Hypothalamus (tissue), 51 donors: ENCODE results near the gene LTBP1.
A peak's percentile ranks its signal among the peaks of the same experiment; 100 is the strongest.

Source experiments
- DNase-seq, 51 donors: peaks; one replicate each; lab custom pipeline; 2025; lab: John Stamatoyannopoulos, UW

The LTBP1 gene

GRCh38 chr2:33241581-33241980 is 294.8 kb downstream of the LTBP1 start:
- no peak for DNase-seq

- no peak for DNase-seq
Measured at GRCh38 chr2:33242845-33243244, 296.1 kb downstream of the LTBP1 start.

- DNase-seq, result peak in 1 of 51 donors; percentile 2
Measured at GRCh38 chr2:33246432-33246831, 299.7 kb downstream of the LTBP1 start.

GRCh38 chr2:33247365-33247764 is 300.6 kb downstream of the LTBP1 start:
- DNase-seq, result no peak

DNA sequence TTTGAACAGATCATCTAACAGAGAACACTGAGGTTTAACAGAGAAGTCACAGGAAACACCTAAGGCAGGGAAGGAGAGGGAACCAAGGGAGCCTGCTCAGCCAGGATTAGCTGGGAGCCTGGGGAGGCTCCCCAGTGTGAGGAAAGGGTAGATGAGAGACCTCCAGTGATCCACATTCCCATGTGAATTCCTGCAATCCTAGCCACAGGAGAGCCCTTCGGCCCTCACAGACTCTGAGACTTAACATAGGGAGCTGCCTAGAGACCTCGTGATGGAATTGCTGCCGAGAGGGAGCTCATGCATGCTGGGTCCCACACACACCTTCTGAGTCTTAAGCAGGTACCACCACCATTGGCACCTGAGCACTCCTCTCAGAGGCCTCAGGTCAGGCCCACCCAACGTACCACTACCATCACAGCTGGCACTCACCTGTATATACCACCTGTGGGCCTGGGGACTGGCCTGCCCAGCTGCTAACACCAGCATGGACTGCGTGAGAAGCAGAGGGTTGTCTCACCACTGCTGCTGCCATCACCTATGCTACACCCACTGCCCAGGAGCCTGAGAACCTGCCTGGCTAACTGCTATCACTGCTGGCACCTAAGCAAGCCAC is 303.8 kb downstream of the LTBP1 start:
- DNase-seq, result no peak

DNA sequence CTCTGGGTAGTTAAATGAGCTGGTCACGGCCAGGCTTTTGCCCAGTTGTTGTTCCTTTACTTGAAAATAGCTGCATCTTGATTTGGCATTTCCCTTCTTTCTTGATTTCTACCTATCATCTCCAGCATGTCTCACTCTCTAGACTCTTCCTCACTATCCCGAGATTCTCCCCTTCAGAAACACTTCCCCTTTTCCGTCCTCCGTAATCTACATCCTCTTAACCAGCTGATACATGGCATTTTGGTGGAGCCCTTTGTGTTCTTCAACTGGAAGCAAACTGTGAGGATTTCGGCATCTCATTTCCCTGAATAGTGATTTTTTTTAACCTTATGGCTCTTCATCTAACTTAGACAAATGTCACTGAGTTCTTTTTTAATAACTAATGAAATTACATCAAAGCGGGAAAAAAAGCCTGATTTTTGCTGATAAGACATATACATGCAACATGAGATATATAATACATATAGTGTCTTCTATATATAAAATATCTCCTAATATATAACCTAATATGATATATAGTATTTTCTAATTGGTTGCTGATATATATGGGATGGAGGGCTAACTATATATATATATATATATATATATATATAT is 309.5 kb downstream of the LTBP1 start:
- no peak for DNase-seq

- DNase-seq, result no peak
Measured at GRCh38 chr2:33258387-33258786, 311.6 kb downstream of the LTBP1 start.

GRCh38 chr2:33262097-33262496 is 315.3 kb downstream of the LTBP1 start:
- no peak for DNase-seq

DNA sequence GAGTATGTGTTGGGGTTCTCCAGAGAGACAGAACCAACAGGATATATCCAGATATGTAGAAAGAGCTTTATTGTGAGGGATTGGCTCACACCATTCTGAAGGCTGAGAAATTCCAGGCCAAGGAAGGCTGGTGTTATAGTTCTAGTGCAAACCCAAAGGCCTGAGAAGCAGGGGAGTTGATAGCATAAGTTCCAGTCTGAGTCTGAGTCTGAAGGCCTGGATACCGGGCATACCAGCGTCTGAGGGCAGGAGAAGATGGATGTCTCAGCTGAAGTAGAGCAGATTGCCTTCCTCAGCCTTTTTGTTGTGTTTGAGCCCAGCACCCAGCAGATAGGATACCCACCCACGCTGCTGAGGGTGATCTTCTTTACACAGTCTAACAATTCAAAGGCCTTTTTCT is 318.0 kb downstream of the LTBP1 start:
- DNase-seq, result no peak

DNA sequence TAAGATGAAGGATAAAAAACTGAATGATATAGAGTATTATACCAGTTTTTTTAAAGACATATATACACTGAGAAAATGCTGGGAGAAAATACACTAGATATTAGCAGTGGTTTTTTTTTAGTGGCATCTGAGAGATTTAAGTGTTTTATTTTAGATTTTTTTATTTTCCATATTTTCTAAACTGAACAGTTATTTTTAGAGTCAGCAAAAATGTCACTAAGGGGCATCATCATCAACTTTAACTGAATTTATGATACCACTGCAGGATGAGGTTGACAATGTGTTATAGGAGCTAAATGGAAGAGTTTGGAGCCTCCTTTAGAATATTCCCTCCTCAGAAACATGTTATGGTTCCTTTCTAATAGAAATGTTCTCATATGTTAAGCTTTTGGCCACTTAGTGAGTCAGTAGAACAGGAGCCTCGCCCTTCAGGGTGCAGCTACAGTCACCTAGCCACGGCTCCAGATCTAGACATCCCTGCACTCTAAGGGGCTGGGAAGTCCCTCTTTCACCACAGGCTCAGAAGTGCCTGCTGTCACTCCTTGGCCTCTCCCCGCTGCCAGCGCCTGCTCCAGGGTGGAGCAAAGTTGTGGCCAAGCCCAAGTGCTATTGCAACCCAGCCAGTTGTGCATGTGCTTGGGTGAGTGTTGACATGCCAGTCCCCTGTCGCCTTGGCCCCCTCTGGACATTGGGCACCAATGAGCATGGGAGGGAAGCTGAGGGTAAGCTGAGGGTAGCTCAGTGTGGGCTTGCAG is 319.0 kb downstream of the LTBP1 start:
- no peak for DNase-seq

DNA sequence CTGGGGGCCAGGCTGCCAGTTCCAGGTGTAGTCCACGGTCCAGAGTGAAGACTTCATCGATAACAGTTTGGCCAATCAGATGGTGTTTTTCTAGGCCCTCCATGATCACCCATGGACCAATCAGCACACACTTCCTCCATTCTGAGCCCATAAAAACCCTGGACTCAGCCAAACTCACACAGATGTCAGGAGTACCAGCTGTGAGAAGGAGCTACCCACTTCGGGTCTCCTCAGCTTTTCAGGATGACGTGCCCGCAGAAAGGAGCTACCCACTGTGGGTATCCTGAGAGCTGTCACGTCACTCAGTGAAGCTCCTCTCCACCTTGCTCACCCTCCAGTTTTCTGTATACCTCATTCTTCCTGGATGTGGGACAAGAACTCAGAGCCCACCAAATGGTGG is 319.7 kb downstream of the LTBP1 start:
- DNase-seq, result no peak

DNA sequence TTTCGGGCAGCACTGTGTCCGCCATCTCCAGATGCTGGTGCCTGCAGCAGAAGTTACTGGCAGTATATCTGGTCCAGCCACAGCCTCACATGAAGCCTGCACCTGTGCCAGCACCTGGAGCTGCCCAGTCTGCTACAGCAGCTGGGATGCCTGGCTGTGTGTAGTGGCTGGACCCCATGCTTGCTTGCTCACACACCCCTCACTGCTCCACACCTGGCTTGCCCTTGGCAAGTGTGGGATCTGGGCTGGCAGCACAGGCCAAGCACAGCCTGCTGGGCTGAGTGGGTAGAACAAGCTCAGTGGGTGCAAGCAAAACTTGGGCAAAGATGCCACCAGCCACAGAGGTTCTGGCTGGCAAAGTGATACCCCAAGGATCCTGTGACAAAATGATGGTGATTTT is 320.3 kb downstream of the LTBP1 start:
- no peak for DNase-seq

DNA sequence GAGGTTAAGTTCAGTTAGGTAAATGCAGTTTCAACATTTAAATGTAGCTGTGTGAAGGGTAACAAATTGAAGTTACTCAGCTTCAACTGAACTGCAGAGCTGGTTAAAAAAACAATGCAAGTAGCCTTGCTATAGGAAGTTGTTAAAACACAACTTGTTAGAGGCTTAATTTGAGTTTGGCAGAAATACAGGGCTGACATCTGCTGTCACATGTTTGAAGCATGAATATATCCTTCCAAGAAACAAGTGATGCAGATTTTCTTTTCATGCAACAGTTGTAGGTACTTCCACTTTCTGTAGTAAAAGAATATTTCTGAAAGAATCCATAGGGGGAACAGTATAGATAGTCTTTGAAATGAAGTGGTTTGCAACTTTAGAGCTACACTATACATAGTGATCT is 321.0 kb downstream of the LTBP1 start:
- no peak for DNase-seq

DNA sequence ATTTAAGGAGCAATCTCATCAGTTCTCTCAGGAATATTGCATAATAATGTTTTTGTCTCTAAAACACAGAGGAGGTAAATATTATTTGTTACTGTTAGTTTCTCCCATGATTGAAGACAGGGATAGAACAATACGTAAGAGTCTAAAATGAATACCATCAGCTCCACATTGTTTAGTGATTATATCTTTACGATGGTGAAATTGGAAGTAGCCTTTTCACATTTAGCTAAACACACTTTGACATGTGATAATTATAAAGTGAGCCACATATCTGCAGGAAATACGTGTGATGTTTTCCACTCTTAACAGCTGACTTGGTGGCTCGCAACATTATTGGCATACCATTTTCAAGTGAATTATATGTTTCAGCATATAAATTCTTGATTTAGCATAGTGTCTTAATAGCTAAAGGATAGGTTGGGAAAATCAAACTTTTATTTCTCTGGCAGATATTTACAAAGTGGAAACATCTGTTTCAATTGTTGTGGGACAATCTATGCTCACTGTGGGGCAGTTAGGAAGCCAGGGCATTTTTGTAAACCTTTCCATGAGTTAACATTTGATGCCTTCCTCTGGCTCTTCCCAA is 321.6 kb downstream of the LTBP1 start:
- no peak for DNase-seq

DNA sequence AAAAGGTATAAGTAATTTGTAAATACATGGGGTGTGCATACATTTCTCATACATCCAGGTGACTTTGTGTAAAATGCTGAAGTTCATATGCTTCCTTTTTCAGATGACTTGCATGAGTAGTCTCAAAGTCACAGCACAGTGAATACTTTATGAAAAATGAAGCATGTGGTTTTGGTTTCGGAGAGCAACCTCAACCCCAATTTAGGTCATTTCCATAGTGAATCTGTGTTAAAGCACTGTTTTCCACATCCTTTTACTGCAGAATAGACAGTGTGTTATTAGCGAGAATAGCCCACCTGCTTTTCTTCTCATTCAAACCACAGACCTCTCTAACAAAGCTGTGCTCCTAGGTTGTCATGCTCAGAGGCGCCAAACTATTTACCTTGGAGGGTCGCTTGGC is 325.2 kb downstream of the LTBP1 start:
- DNase-seq, result no peak

DNA sequence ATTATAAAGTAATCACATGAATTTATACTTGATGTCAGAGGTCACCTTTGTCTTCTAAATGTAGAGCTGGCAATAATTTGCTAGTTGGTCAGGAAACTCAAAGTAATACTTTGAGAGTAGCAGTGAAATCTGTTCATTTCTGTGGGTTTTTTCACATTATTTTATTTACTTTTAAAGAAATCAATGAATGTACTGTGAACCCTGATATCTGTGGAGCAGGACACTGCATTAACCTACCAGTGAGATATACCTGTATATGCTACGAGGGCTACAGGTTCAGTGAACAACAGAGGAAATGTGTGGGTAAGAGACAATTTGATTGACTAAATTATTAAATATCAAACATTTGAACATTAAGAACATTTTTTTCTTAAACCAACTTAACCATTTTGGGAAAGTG is 326.7 kb downstream of the LTBP1 start:
- no peak for DNase-seq

GRCh38 chr2:33274524-33274923 is 327.8 kb downstream of the LTBP1 start:
- no peak for DNase-seq

DNA sequence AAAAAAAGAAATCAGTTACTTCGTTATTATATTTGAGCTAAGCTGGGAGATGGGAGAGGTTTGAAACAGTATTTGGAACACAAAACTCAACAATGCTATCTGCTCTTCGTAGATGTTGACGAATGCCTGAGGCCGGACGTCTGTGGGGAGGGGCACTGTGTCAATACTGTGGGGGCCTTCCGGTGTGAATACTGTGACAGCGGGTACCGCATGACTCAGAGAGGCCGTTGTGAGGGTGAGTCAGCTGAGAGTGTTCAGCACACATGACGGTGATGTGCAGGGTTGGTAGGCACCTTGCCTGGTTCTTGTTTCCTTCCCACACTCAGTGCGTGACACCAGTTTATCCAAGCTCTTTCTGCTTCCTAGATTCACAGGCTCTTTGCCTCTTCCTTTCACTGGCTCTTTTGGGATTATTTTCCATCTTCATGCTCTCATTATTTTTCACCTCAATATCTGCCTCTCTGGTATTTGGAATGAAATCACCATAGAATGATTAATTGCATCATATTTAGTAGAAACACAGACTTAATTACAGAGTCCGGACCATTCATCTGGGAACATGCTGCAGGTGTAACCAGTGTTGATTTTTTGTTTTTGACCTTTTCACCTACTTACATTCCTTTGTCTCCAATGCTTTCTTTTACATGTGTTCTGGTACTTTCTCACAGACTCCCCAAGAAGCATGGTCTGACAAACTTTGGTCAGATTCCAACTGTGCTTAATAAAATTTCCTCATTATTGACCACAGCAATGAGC is 329.1 kb downstream of the LTBP1 start:
- DNase-seq, result peak in 1 of 51 donors; percentile 64

DNA sequence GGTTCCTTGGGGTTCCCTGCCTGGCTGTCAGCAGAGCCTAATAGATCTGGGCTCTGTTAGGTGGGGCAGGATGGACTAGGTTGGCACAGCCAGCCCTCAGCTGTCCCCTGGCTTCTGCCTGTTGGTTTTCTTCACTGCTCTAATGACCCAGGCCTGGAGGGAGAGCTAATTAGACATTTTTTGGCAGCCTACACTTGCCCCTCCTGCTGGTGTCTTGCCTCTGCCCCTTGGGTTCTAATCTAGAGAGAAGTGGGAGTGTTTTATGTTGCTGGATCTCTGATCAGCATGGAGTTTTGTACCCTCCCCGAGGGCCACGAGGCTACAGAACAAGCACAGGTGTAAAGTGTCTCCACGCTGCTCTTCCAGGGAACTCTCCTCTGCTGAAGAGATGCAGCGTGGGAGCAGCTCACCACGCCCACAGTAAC is 330.3 kb downstream of the LTBP1 start:
- no peak for DNase-seq

DNA sequence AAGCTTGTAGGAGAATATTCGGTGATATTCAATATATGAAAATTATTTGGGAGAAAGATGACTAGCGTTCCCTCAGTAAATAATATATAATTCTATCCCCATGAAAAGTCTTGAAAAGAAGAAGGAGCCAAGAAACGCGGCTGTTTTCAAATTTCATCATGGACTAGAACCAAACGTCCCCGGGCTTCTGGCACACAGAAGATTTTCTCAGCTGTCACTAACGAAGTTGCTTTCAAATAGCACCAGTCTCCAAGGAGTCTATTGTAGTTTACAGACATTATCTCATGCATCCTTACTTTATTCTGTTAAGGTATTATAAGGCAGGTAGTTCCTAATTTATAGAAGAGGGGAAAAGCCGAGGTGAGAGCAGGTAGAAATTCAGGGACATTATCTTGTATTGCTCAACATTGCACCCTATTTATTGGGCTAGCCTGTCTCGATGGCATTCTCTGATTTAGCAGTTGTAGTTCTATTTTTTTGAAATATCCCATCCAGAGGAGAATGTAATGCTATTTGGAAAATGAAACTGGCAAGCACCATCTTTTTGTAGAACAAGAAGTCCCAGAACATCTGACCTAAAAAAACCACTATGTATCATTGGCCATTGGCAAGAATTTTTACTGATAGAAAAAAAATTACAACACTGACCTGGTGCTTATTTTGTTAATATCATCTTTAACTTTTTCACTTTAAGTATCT is 331.6 kb downstream of the LTBP1 start:
- DNase-seq, result peak in 4 of 51 donors; percentile 3 to 14 (median 6)
